H1 (cell line): Measurements from ENCODE around the gene FRMD4B. TPM values are rescaled to one million over a fixed set of nuclear protein-coding genes. Genes with fewer than 3 reads are reported as not detected.

ENCODE experiments used
- CTCF ChIA-PET: fragments of 300-600 bp; sonication (Branson Sonifier 250); formaldehyde crosslinking; loops from one replicate; lab custom pipeline; 2021; ENCODE audit not compliant: partially characterized antibody; lab: Charles Lee
- POLR2A ChIA-PET: fragments of 300-600 bp; sonication (Branson Sonifier 250); formaldehyde crosslinking; loops from one replicate; lab custom pipeline; 2021; ENCODE audit warnings: inconsistent platforms; ENCODE audit not compliant: partially characterized antibody; lab: Charles Lee
- DNase-seq, 2 experiments: peaks; one replicate each; pipeline versions ENCODE4 v3.0.0 to v3.0.0-alpha.2; 2010 to 2022; ENCODE audit warnings: low spot score in 2 of 2, low read depth in 1 of 2, mixed read lengths in 1 of 2
- FAIRE-seq: peaks from 2 replicates; lab custom pipeline; 2011; peaks lifted over from hg19 to GRCh38; lab: Jason Lieb, UNC
- H2AFZ ChIP-seq: 2 replicates; pipeline ENCODE4 v1.8.1; 2012; ENCODE audit warnings: low read length, inconsistent platforms
- H2AK5ac ChIP-seq: 2 replicates; pipeline ENCODE4 v1.6.1; 2013; ENCODE audit warnings: low read depth, low read length
- H2BK120ac ChIP-seq: replicated peaks from 2 replicates; pipeline ENCODE3; 2013; ENCODE audit warnings: low read depth, low read length, inconsistent platforms
- H2BK12ac ChIP-seq: 2 replicates; pipeline ENCODE4 v1.6.1; 2013; ENCODE audit warnings: low read depth, low read length
- H2BK15ac ChIP-seq: 2 replicates; pipeline ENCODE4 v1.6.1; 2013; ENCODE audit warnings: low read length
- H2BK20ac ChIP-seq: 2 replicates; pipeline ENCODE4 v1.6.1; 2013; ENCODE audit warnings: low read length
- H2BK5ac ChIP-seq: 2 replicates; pipeline ENCODE4 v1.6.1; 2013; ENCODE audit warnings: low read depth, low read length
- H3K14ac ChIP-seq: 2 replicates; pipeline ENCODE4 v1.6.1; 2013; ENCODE audit warnings: inconsistent platforms; ENCODE audit not compliant: insufficient read length
- H3K18ac ChIP-seq: 2 replicates; pipeline ENCODE4 v1.6.1; 2013; ENCODE audit warnings: low read length; ENCODE audit errors: extremely low read depth
- H3K23ac ChIP-seq: 2 replicates; pipeline ENCODE4 v1.6.1; 2013; ENCODE audit warnings: inconsistent platforms; ENCODE audit not compliant: insufficient read length
- H3K23me2 ChIP-seq: 2 replicates; pipeline ENCODE4 v1.6.1; 2013; ENCODE audit warnings: low read depth, low read length
- H3K27ac ChIP-seq: 2 replicates; pipeline ENCODE4 v1.6.1; 2011; ENCODE audit warnings: low read depth, low read length, inconsistent platforms
- H3K27me3 ChIP-seq, 4 experiments: replicated peaks in 1 of 4; 1 replicate in 1 of 4; 2 replicates in 3 of 4; pipeline versions ENCODE4 v1.6.1 to v1.8.1; 2011 to 2013; ENCODE audit warnings: low read length in 3 of 4, mild to moderate bottlenecking in 3 of 4, inconsistent platforms in 2 of 4, mixed read lengths in 2 of 4, moderate library complexity in 1 of 4; ENCODE audit not compliant: control insufficient read depth in 3 of 4, insufficient read depth in 3 of 4; ENCODE audit errors: extremely low read depth in 1 of 4
- H3K36me3 ChIP-seq, 4 experiments: 2 replicates each; pipeline versions ENCODE4 v1.6.1 to v1.8.1; 2011 to 2013; ENCODE audit warnings: mild to moderate bottlenecking in 4 of 4, low read length in 3 of 4, moderate library complexity in 2 of 4, control low read depth in 1 of 4, inconsistent platforms in 1 of 4; ENCODE audit not compliant: insufficient read depth in 4 of 4, control insufficient read depth in 2 of 4
- H3K4ac ChIP-seq: replicated peaks from 2 replicates; pipeline ENCODE3; 2013; ENCODE audit warnings: low read length, low read depth, mixed read lengths, inconsistent platforms; ENCODE audit not compliant: insufficient read length
- H3K4me1 ChIP-seq, 4 experiments: replicated peaks in 1 of 4; 1 replicate in 1 of 4; 2 replicates in 3 of 4; pipeline versions ENCODE4 v1.6.1 to v1.8.1; 2011 to 2013; ENCODE audit warnings: low read length in 3 of 4, inconsistent platforms in 2 of 4, mixed read lengths in 1 of 4; ENCODE audit not compliant: insufficient read depth in 4 of 4, control insufficient read depth in 3 of 4
- H3K4me2 ChIP-seq, 2 experiments: 2 replicates each; pipeline versions ENCODE4 v1.6.1 to v1.8.1; 2011 to 2013; ENCODE audit warnings: low read depth in 2 of 2, low read length in 2 of 2, control low read depth in 1 of 2, inconsistent platforms in 1 of 2, mild to moderate bottlenecking in 1 of 2; ENCODE audit not compliant: insufficient read depth in 1 of 2
- H3K4me3 ChIP-seq, 4 experiments: fragments of 200-600, 300-600 bp in 1 of 4; sonication (generic), shearing (Covaris generic), sonication (Bioruptor Twin) in 1 of 4; 2 replicates each; pipeline versions ENCODE4 v1.5.1 to v1.8.1; 2011 to 2016; ENCODE audit warnings: low read length in 4 of 4, low read depth in 3 of 4, control low read depth in 2 of 4, inconsistent platforms in 2 of 4, mild to moderate bottlenecking in 2 of 4, mixed read lengths in 1 of 4, moderate library complexity in 1 of 4; ENCODE audit not compliant: insufficient read depth in 2 of 4; ENCODE audit errors: extremely low read depth in 1 of 4
- H3K56ac ChIP-seq: replicated peaks from 2 replicates; pipeline ENCODE3; 2013; ENCODE audit warnings: low read depth, mild to moderate bottlenecking, mixed read lengths, low read length, inconsistent platforms; ENCODE audit not compliant: insufficient read length
- H3K79me1 ChIP-seq: 2 replicates; pipeline ENCODE4 v1.6.1; 2013; ENCODE audit warnings: low read depth, low read length, control low read depth
- H3K79me2 ChIP-seq, 2 experiments: 2 replicates each; pipeline versions ENCODE4 v1.6.1 to v1.8.1; 2012 to 2013; ENCODE audit warnings: low read length in 2 of 2, mild to moderate bottlenecking in 2 of 2, inconsistent platforms in 1 of 2; ENCODE audit not compliant: insufficient read depth in 2 of 2, control insufficient read depth in 1 of 2
- H3K9ac ChIP-seq, 4 experiments: replicated peaks in 1 of 4; 1 replicate in 1 of 4; 2 replicates in 3 of 4; pipeline versions ENCODE4 v1.6.1 to v1.8.1; 2011 to 2013; ENCODE audit warnings: low read depth in 3 of 4, low read length in 3 of 4, control low read depth in 2 of 4, mild to moderate bottlenecking in 2 of 4, moderate library complexity in 2 of 4, inconsistent platforms in 1 of 4; ENCODE audit errors: extremely low read depth in 1 of 4
- H3K9me3 ChIP-seq, 2 experiments: 2 replicates each; pipeline versions ENCODE4 v1.6.1 to v1.8.1; 2012 to 2013; ENCODE audit warnings: mild to moderate bottlenecking in 2 of 2, moderate library complexity in 2 of 2, control low read depth in 1 of 2, inconsistent platforms in 1 of 2, low read depth in 1 of 2, low read length in 1 of 2, mixed read lengths in 1 of 2; ENCODE audit not compliant: insufficient read depth in 2 of 2
- H4K20me1 ChIP-seq, 2 experiments: replicated peaks in 1 of 2; 2 replicates each; pipeline versions ENCODE3 to v1.8.1; 2011 to 2013; ENCODE audit warnings: inconsistent platforms in 2 of 2, low read length in 2 of 2, mild to moderate bottlenecking in 1 of 2; ENCODE audit not compliant: insufficient read depth in 2 of 2, control insufficient read depth in 1 of 2
- H4K5ac ChIP-seq: 2 replicates; pipeline ENCODE4 v1.6.1; 2013; ENCODE audit warnings: low read length, low read depth, mixed read lengths, inconsistent platforms; ENCODE audit not compliant: insufficient read length
- H4K8ac ChIP-seq: 2 replicates; pipeline ENCODE4 v1.8.0; 2013; ENCODE audit warnings: mild to moderate bottlenecking, moderate library complexity, low read length, inconsistent platforms; ENCODE audit not compliant: insufficient read depth; ENCODE audit errors: extremely low read depth
- H4K91ac ChIP-seq: replicated peaks from 2 replicates; pipeline ENCODE3; 2013; ENCODE audit warnings: low read length, mixed read lengths, inconsistent platforms; ENCODE audit not compliant: insufficient read length
- BCL11A ChIP-seq, 2 experiments: IDR thresholded peaks; one replicate each; pipeline ENCODE4 v1.6.1; 2011; ENCODE audit warnings: low read depth in 2 of 2, low read length in 2 of 2, mild to moderate bottlenecking in 2 of 2
- CBX5 ChIP-seq: fragments of 300-800, 300-1000 bp; sonication (generic); IDR thresholded peaks from 2 replicates; pipeline ENCODE4 v1.7.1; 2016; ENCODE audit warnings: antibody characterized with exemption, low read length, low read depth
- CBX8 ChIP-seq: fragments of 300-800, 300-1000 bp; sonication (generic); IDR thresholded peaks from 2 replicates; pipeline ENCODE4 v1.7.1; 2016; ENCODE audit warnings: low read depth, low read length, borderline replicate concordance
- CEBPB ChIP-seq: IDR thresholded peaks from 2 replicates; pipeline ENCODE4 v1.6.1; 2012; ENCODE audit warnings: low read depth, low read length
- MAFK ChIP-seq: IDR thresholded peaks from 2 replicates; pipeline ENCODE4 v1.6.1; 2012; ENCODE audit warnings: low read depth, mild to moderate bottlenecking, improper control_type of control experiment, low read length
- MAX ChIP-seq: IDR thresholded peaks from 2 replicates; pipeline ENCODE4 v1.6.1; 2012; ENCODE audit warnings: inconsistent platforms
- RXRA ChIP-seq: IDR thresholded peaks from 2 replicates; pipeline ENCODE4 v1.6.1; 2011; ENCODE audit warnings: low read depth, mild to moderate bottlenecking, low read length, moderate library complexity; ENCODE audit not compliant: insufficient read depth
- SIN3A ChIP-seq, 2 experiments: IDR thresholded peaks in 1 of 2; conservative IDR thresholded peaks in 1 of 2; 2 replicates each; pipeline ENCODE4 v1.6.1; 2011 to 2012; ENCODE audit warnings: low read length in 2 of 2, improper control_type of control experiment in 1 of 2, low read depth in 1 of 2, mild to moderate bottlenecking in 1 of 2
- SP2 ChIP-seq: IDR thresholded peaks from 2 replicates; pipeline ENCODE4 v1.6.1; 2012; ENCODE audit warnings: mild to moderate bottlenecking, low read length, inconsistent platforms
- SRF ChIP-seq: IDR thresholded peaks from 2 replicates; pipeline ENCODE4 v1.6.1; 2011; ENCODE audit warnings: mild to moderate bottlenecking, low read depth, low read length, moderate library complexity
- TAF1 ChIP-seq: IDR thresholded peaks from 2 replicates; pipeline ENCODE4 v1.6.1; 2011; ENCODE audit warnings: mild to moderate bottlenecking, low read depth, low read length
- WGBS, 2 experiments: shearing (Covaris generic) in 1 of 2; methylation state at CpG; one replicate each; pipeline versions ENCODE4 v1.1.6 to v1.1.7; 2013 to 2015; ENCODE audit warnings: low lambda C conversion rate in 2 of 2, mixed read lengths in 2 of 2, inconsistent platforms in 1 of 2, low coverage in 1 of 2, missing lambda C conversion rate in 1 of 2; ENCODE audit not compliant: insufficient replicate concordance in 2 of 2, insufficient coverage in 1 of 2, insufficient read length in 1 of 2; ENCODE audit errors: extremely low coverage in 1 of 2, missing lambda C conversion rate in 1 of 2; 5-methylcytosine and 5-hydroxymethylcytosine counted together
- polyA plus RNA-seq, 7 experiments: library from polyadenylated mRNA; depleted of rRNA in 3 of 7; stranded (reverse) in 5 of 7; unstranded in 2 of 7; fragments of >200 nt in 5 of 7; fragments of 200-250 nt in 2 of 7; gene quantifications; 1 replicate in 5 of 7; 2 replicates in 1 of 7; 4 replicates in 1 of 7; pipeline versions ENCODE4 v1.2.1 to v1.2.3, GENCODE V29; 2011 to 2013; ENCODE audit warnings: missing spikeins in 2 of 7, mixed read lengths in 2 of 7
- total RNA-seq: library from RNA; stranded (reverse); fragmentation: NEBNext Ultra II Directional; extraction: Animal tissue kit (Norgen Biotek cat#: 25700); gene quantifications from 2 replicates; pipeline ENCODE4 v1.2.1, GENCODE V29; 2021

FRMD4B gene
- total and polyA plus RNA-seq, 2 of the 8 experiments (the other 6 are each of a cell fraction or from before 2014, with no cell fraction given): 2.7 to 7.2 TPM

GRCh38 chr3:69189487-69189886, 196.4 kb downstream of the FRMD4B start:
- Histone ChIP-seq H3K18ac (no peak overlapping the region), H3K9me3 (no peaks in the 10 kb centered on the region), H2BK5ac (no peak overlapping the region), H3K79me2 (no peaks in the 10 kb centered on the region), H3K23me2 (no peaks in the 10 kb centered on the region), H3K79me1 (no peaks in the 10 kb centered on the region), H3K4me1 (no peaks in the 10 kb centered on the region), H3K4ac (no peak overlapping the region), H2BK20ac (no peak overlapping the region), H3K9ac (no peak overlapping the region), H2AFZ (no peak overlapping the region), H4K91ac (no peak overlapping the region), H3K4me2 (no peak overlapping the region), H2BK15ac (no peak overlapping the region), H3K36me3 (no peaks in the 10 kb centered on the region), H3K27me3 (no peaks in the 10 kb centered on the region), H2BK120ac (no peak overlapping the region), H2BK12ac (no peak overlapping the region), H4K8ac (no peak overlapping the region), H3K27ac (no peak overlapping the region), H3K14ac (no peak overlapping the region), H3K56ac (no peak overlapping the region), H3K4me3 (no peak overlapping the region), H4K5ac (no peak overlapping the region), H2AK5ac (no peak overlapping the region), H4K20me1 (no peaks in the 10 kb centered on the region), H3K23ac (no peak overlapping the region)
- no peak for DNase-seq
- no peak for FAIRE-seq
- ChIA-PET CTCF (interaction anchor here (1.0 kb wide), 2 partner anchors 8 to 10 kb away, joined by 3 read pairs; no protein-coding TSS in a partner anchor), POLR2A (no interaction called here)
- 89% methylated on average over 4 of the region's 4 CpGs; no CpG with 5 or more reads in 1 of the 2 experiments for WGBS, 2 experiments
- no peak for TF ChIP-seq TAF1
- TF ChIP-seq MAFK: no peak
- no peak for TF ChIP-seq BCL11A (IDR thresholded peaks at IDR 0.05; ENCODE audit: low read depth in 2 of 2, low read length in 2 of 2)
- no peak for TF ChIP-seq SP2
- no peak for TF ChIP-seq RXRA
- TF ChIP-seq SRF: no peak
- TF ChIP-seq CBX5: no peak
- no peak for TF ChIP-seq CBX8
- TF ChIP-seq SIN3A (conservative IDR thresholded peaks at IDR 0.05 in 1 of 2, IDR thresholded peaks at IDR 0.05 in 1 of 2; ENCODE audit: low read depth in 1 of 2, low read length in 2 of 2): no peak
- TF ChIP-seq MAX: no peak
- no peak for TF ChIP-seq CEBPB
